Prostate gland (tissue), 2 donors: ENCODE measurements around the gene ZNF423. TPM values are rescaled to one million over a fixed set of nuclear protein-coding genes. Genes with fewer than 3 reads are reported as not detected.

ENCODE experiments used
- DNase-seq: peaks from one replicate; pipeline ENCODE4 v3.0.0-alpha.2; 2019; ENCODE audit warnings: low spot score
- H3K27ac ChIP-seq, 2 donors: fragments of 200-600 bp; sonication (generic); 2 replicates each; pipeline ENCODE4 v1.5.1; 2017 to 2019
- H3K27me3 ChIP-seq: fragments of 200-600 bp; sonication (generic); replicated peaks from 2 replicates; pipeline ENCODE4 v1.5.1; 2019; ENCODE audit not compliant: insufficient read depth
- H3K36me3 ChIP-seq, 2 donors: fragments of 200-600 bp; sonication (generic); 1 replicate in 1 of 2; 2 replicates in 1 of 2; pipeline versions ENCODE4 v1.5.1 to v1.8.1; 2017 to 2019
- H3K4me1 ChIP-seq: fragments of 200-600 bp; sonication (generic); replicated peaks from 2 replicates; pipeline ENCODE4 v1.5.1; 2019
- H3K4me3 ChIP-seq, 2 donors: fragments of 200-600 bp; sonication (generic); 2 replicates each; pipeline ENCODE4 v1.5.1; 2017 to 2019
- H3K9me3 ChIP-seq: fragments of 200-600 bp; sonication (generic); 2 replicates; pipeline ENCODE4 v1.5.1; 2017
- CTCF ChIP-seq, 4 experiments: fragments of 200-600 bp in 2 of 4; fragments of 450-650 bp in 2 of 4; sonication (generic) in 2 of 4; IDR thresholded peaks; 1 replicate in 3 of 4; 2 replicates in 1 of 4; pipeline ENCODE4 v1.5.1; 2016 to 2019; ENCODE audit warnings: antibody characterized with exemption in 4 of 4, mild to moderate bottlenecking in 2 of 4, moderate library complexity in 2 of 4
- POLR2A ChIP-seq: fragments of 450-650 bp; IDR thresholded peaks from one replicate; pipeline ENCODE4 v1.6.1; 2016; ENCODE audit warnings: antibody characterized with exemption, mild to moderate bottlenecking
- POLR2AphosphoS5 ChIP-seq: sonication (generic); formaldehyde crosslinking; IDR thresholded peaks from one replicate; pipeline ENCODE4 v1.6.1; 2017; ENCODE audit warnings: antibody characterized with exemption
- WGBS: methylation state at CpG from one replicate; pipeline ENCODE4 v1.1.5; 2018; 5-methylcytosine and 5-hydroxymethylcytosine counted together
- intact Hi-C: fragments of 100-400 bp; cut with DNase I; formaldehyde crosslinking; loops from one replicate; pipeline ENCODE4 v1.14.2; 2022
- total RNA-seq, 2 donors: library from RNA; depleted of rRNA; stranded (reverse); fragments of >200 nt; gene quantifications; one replicate each; pipeline ENCODE4 v1.1.0, GENCODE V29; 2016

Gene ZNF423
- total RNA-seq, 2 donors from 2014 or later: 6.1 to 22.7 TPM

DNA sequence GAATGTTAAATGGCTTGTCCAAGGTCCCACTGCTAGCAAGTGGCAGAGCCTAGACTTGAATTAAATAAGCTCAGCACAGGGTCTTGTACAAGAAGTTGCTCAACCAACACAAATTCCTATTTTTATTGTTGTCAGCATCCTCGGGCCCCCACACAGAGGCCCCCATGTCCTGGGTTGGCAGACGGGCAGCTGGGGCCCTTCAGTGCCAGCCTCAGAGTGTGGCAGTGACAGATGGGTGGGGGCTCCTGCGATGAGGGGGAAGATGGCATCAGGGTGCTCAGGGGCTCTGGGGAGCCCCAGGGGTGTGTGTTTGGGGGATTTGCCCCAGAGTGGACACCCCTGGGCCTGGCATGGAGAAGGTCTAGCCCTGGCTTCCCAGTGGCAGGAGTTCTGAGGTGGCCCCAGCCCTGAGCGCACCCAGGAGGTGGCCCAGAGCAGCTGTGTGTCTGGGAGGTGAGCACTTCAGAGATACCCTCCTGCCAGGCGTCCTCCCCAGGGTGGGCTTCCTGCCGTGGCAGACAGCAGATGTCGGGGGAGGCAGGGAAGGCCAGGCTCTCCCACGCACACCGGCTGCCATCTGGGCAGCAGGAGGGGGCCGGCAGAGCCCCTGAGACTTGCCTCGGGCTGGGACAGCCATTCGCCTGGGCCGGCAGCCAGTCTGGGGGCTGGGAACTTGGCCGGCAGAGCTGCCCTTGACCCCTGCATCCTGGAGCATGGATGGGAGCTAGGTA is 331.5 kb downstream of the ZNF423 start:
- TF ChIP-seq POLR2A: no peak
- TF ChIP-seq CTCF (IDR thresholded peaks at IDR 0.05): no peak
- TF ChIP-seq POLR2AphosphoS5: no peak
- Histone ChIP-seq H3K4me3 (no peak overlapping the region), H3K36me3 (no peaks in the 10 kb centered on the region), H3K27me3 (no peaks in the 10 kb centered on the region), H3K9me3 (no peaks in the 10 kb centered on the region), H3K27ac (no peak overlapping the region), H3K4me1 (no peaks in the 10 kb centered on the region)
- intact Hi-C loops: no loop called here
- DNase-seq: no peak
- 42% methylated on average over 12 of the region's 14 CpGs for WGBS

DNA sequence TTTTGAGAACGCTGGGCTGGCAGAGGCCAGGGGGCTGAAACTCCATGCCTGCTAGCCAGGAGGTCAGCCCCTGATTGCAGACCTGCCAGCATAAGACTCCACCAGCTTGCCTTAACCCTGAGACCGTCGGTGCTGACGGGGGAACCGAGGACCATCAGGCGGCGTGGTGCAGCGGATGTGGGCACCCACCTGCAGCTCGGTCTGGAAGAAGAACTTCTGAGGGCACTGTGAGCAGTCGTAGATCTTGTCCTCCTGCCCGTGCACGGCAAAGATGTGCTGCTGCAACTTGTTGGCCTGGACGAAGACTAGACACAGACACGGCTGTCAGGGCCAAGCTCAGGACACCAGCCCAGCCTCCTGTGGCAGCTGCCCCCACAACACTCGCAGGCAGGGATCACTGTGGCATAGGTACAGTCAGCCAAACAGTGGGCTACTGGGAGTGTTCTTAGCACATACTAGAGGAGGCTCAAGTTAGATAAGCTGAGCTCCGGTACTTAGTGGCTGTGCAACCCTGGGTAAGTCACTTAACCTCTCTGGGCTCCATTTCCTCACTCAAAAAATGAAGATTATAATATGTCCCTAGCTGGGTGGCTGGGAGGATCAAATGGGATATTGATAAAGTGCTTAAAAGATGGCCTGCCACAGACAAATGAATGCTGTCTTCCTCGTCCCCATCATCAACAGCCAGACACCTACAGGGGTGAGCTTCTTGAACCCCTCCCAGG is 332.3 kb downstream of the ZNF423 start:
- no peak for DNase-seq
- H3K4me1 ChIP-seq: no peaks in the 10 kb centered on the region
- intact Hi-C loops: no loop called here
- H3K27ac ChIP-seq: no peak overlapping the region
- H3K36me3 ChIP-seq: no peaks in the 10 kb centered on the region
- TF ChIP-seq POLR2AphosphoS5: no peak
- TF ChIP-seq CTCF (IDR thresholded peaks at IDR 0.05): no peak
- no peak for TF ChIP-seq POLR2A
- H3K4me3 ChIP-seq: no peak overlapping the region
- H3K9me3 ChIP-seq: no peaks in the 10 kb centered on the region
- no peaks in the 10 kb centered on the region for H3K27me3 ChIP-seq
- 96% methylated on average over 17 of the region's 17 CpGs for WGBS

- WGBS: 83% methylated on average over 6 of the region's 7 CpGs
- intact Hi-C loops: no loop called here
- DNase-seq: no peak
Measured at GRCh38 chr16:49521734-49522325, 334.1 kb downstream of the ZNF423 start.

DNA sequence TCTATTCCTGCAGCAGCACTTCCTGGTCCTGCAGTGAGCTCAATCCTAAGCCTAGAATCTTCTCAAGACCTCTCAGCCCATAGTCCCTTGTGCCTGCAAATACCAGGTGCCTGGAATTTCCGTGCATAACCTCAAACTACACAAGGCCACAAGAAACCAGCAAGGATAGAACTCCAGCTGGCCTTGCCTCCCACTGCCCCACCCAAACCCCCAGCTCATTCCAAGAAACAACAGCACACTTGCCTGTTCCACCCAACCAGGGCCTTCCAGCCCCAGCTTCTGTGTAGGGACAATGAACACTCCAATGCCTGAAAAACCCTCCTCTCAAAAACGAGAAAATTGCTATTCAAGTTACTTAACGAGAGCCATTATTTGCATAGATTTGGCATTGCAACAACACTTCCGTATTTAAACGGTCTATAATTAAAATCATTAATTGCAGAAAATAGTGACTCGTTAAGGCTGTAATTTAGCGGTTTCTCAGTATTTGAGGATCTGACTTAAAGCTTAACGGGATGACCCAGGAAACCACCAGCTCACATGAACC is 335.3 kb downstream of the ZNF423 start:
- 74% methylated on average over 8 of the region's 8 CpGs for WGBS
- H3K9me3 ChIP-seq: no peaks in the 10 kb centered on the region
- TF ChIP-seq CTCF (IDR thresholded peaks at IDR 0.05) (no peak), POLR2A (no peak), POLR2AphosphoS5 (no peak)
- H3K4me1 ChIP-seq: no peaks in the 10 kb centered on the region
- no peak for DNase-seq
- no peak overlapping the region for H3K27ac ChIP-seq
- no peak overlapping the region for H3K4me3 ChIP-seq
- H3K27me3 ChIP-seq: no peaks in the 10 kb centered on the region
- H3K36me3 ChIP-seq: no peaks in the 10 kb centered on the region
- intact Hi-C loops: no loop called here

More at GRCh38 chr16:49521734-49522325, 334.1 kb downstream of the ZNF423 start:
- Histone ChIP-seq H3K27ac (no peak overlapping the region), H3K4me1 (no peaks in the 10 kb centered on the region), H3K9me3 (no peaks in the 10 kb centered on the region), H3K4me3 (no peak overlapping the region), H3K27me3 (no peaks in the 10 kb centered on the region), H3K36me3 (no peaks in the 10 kb centered on the region)
- TF ChIP-seq POLR2AphosphoS5: no peak
- TF ChIP-seq CTCF (IDR thresholded peaks at IDR 0.05): no peak
- TF ChIP-seq POLR2A: no peak
